CD14-positive monocyte (primary cell): ENCODE data around the gene RPS28. TPM values are rescaled to one million over a fixed set of nuclear protein-coding genes. Genes with fewer than 3 reads are reported as not detected.
"Not testable (repeated sequence)": the region's sequence is repeated elsewhere in the genome, so short reads cannot be mapped to it uniquely, and the experiment has no call there.

Source experiments
- DNase-seq, 3 donors: peaks; one replicate each; pipeline ENCODE4 v3.0.0-alpha.2; 2011 to 2022
- H2AFZ ChIP-seq: 2 replicates; pipeline ENCODE4 v1.6.0; 2012; ENCODE audit warnings: mild to moderate bottlenecking, low read depth, low read length, inconsistent platforms; ENCODE audit not compliant: insufficient read depth, poor library complexity, severe bottlenecking
- H3K27ac ChIP-seq, 2 donors: 1 replicate in 1 of 2; 2 replicates in 1 of 2; pipeline ENCODE4 v1.5.1; 2012 to 2013; ENCODE audit warnings: low read length in 2 of 2, control low read depth in 1 of 2, inconsistent platforms in 1 of 2, low read depth in 1 of 2, mild to moderate bottlenecking in 1 of 2
- H3K27me3 ChIP-seq, 2 donors: one replicate each; pipeline versions ENCODE4 v1.6.0 to v1.6.1; 2011 to 2013; ENCODE audit warnings: low read length in 2 of 2; ENCODE audit not compliant: control insufficient read depth in 2 of 2, insufficient read depth in 2 of 2
- H3K36me3 ChIP-seq, 2 donors: replicated peaks in 1 of 2; 1 replicate in 1 of 2; 2 replicates in 1 of 2; pipeline versions ENCODE4 v1.5.1 to v1.6.1; 2012 to 2013; ENCODE audit warnings: low read length in 2 of 2, control low read depth in 1 of 2, inconsistent platforms in 1 of 2, mild to moderate bottlenecking in 1 of 2; ENCODE audit not compliant: insufficient read depth in 2 of 2, control insufficient read depth in 1 of 2
- H3K4me1 ChIP-seq, 2 donors: 1 replicate in 1 of 2; 2 replicates in 1 of 2; pipeline versions ENCODE4 v1.5.1 to v1.6.1; 2012 to 2013; ENCODE audit warnings: low read length in 2 of 2, control low read depth in 1 of 2, inconsistent platforms in 1 of 2, mild to moderate bottlenecking in 1 of 2, moderate library complexity in 1 of 2; ENCODE audit not compliant: insufficient read depth in 2 of 2, control insufficient read depth in 1 of 2
- H3K4me2 ChIP-seq: replicated peaks from 2 replicates; pipeline ENCODE3; 2012; ENCODE audit warnings: low read length, moderate library complexity, mild to moderate bottlenecking; ENCODE audit not compliant: poor library complexity, severe bottlenecking; ENCODE audit errors: extremely low read depth
- H3K4me3 ChIP-seq, 3 experiments: fragments of 200-600 bp in 1 of 3; sonication (generic) in 1 of 3; replicated peaks in 1 of 3; 1 replicate in 2 of 3; 2 replicates in 1 of 3; pipeline ENCODE4 v1.5.1; 2011 to 2013; ENCODE audit warnings: low read length in 3 of 3, mild to moderate bottlenecking in 3 of 3, control low read depth in 2 of 3, low read depth in 2 of 3, inconsistent platforms in 1 of 3, moderate library complexity in 1 of 3
- H3K79me2 ChIP-seq: 2 replicates; pipeline ENCODE4 v1.6.0; 2012; ENCODE audit warnings: mild to moderate bottlenecking, control low read depth, inconsistent platforms, low read length, moderate library complexity; ENCODE audit not compliant: insufficient read depth
- H3K9ac ChIP-seq: 2 replicates; pipeline ENCODE4 v1.6.0; 2017; ENCODE audit warnings: low read length, mild to moderate bottlenecking; ENCODE audit not compliant: insufficient read depth, poor library complexity, severe bottlenecking
- H3K9me3 ChIP-seq, 2 donors: replicated peaks in 1 of 2; 1 replicate in 1 of 2; 2 replicates in 1 of 2; pipeline versions ENCODE4 v1.5.1 to v1.6.1; 2012 to 2013; ENCODE audit warnings: low read length in 2 of 2, control low read depth in 1 of 2; ENCODE audit not compliant: control insufficient read depth in 1 of 2, insufficient read depth in 1 of 2
- H4K20me1 ChIP-seq: 2 replicates; pipeline ENCODE4 v1.6.0; 2012; ENCODE audit warnings: mild to moderate bottlenecking, low read length, control low read depth, moderate library complexity; ENCODE audit not compliant: insufficient read depth
- H3K27ac Mint-ChIP-seq, 7 donors: one replicate each; pipeline ENCODE4 v1.8.0; 2020; ENCODE audit warnings: mild to moderate bottlenecking in 7 of 7, mixed read lengths in 7 of 7, moderate library complexity in 6 of 7, inconsistent platforms in 2 of 7
- H3K27me3 Mint-ChIP-seq, 3 donors: one replicate each; pipeline ENCODE4 v1.8.0; 2021 to 2022; ENCODE audit warnings: low read depth in 3 of 3, mild to moderate bottlenecking in 3 of 3, mixed read lengths in 3 of 3, moderate library complexity in 3 of 3, inconsistent platforms in 1 of 3
- H3K36me3 Mint-ChIP-seq, 2 donors: one replicate each; pipeline ENCODE4 v1.8.0; 2020; ENCODE audit warnings: mixed read lengths in 2 of 2, inconsistent platforms in 1 of 2, mild to moderate bottlenecking in 1 of 2
- H3K4me1 Mint-ChIP-seq: one replicate; pipeline ENCODE4 v1.8.0; 2020; ENCODE audit warnings: mild to moderate bottlenecking, mixed read lengths
- H3K4me3 Mint-ChIP-seq, 2 donors: one replicate each; pipeline ENCODE4 v1.8.0; 2020; ENCODE audit warnings: mild to moderate bottlenecking in 2 of 2, mixed read lengths in 2 of 2, moderate library complexity in 1 of 2
- H3K9me3 Mint-ChIP-seq, 7 donors: one replicate each; pipeline ENCODE4 v1.8.0; 2020 to 2022; ENCODE audit warnings: mixed read lengths in 7 of 7, mild to moderate bottlenecking in 6 of 7, moderate library complexity in 6 of 7, inconsistent platforms in 2 of 7
- CTCF ChIP-seq: fragments of 200-600 bp; IDR thresholded peaks from one replicate; pipeline ENCODE4 v1.8.0; 2022; ENCODE audit warnings: antibody characterized with exemption, mild to moderate bottlenecking
- WGBS: methylation state at CpG from one replicate; pipeline ENCODE4 v1.1.5; 2013; ENCODE audit warnings: missing lambda C conversion rate; ENCODE audit not compliant: insufficient coverage; 5-methylcytosine and 5-hydroxymethylcytosine counted together
- intact Hi-C, 2 donors: fragments of 100-400 bp; cut with micrococcal nuclease; formaldehyde crosslinking; loops; one replicate each; pipeline versions ENCODE4 v1.15.0 to v1.15.1; 2023
- polyA plus RNA-seq, 3 donors: library from polyadenylated mRNA; depleted of rRNA in 1 of 3; unstranded in 2 of 3; stranded (reverse) in 1 of 3; fragments of 300-500 nt in 2 of 3; fragments of >200 nt in 1 of 3; fragmentation: Illumina TruSeq in 2 of 3; gene quantifications; 1 replicate in 2 of 3; 2 replicates in 1 of 3; pipeline ENCODE4 v1.2.3, GENCODE V29; 2012 to 2021

RPS28 gene
- polyA plus RNA-seq, 3 donors, result 539 to 1,104 (median 984) TPM

- H3K27me3 ChIP-seq, result no peaks in the 10 kb centered on the region
- H3K27ac ChIP-seq, result no peak overlapping the region
- peaks cover 41 to 62% of the 10 kb centered on the region in 2 donors for H3K36me3 Mint-ChIP-seq
- H3K9me3 Mint-ChIP-seq, result peaks cover 0 to 2% (median 0%) of the 10 kb centered on the region in 7 donors
- peaks cover 34 to 59% of the 10 kb centered on the region in 2 donors for H3K36me3 ChIP-seq
- no peak overlapping the region for H3K4me2 ChIP-seq
- H3K9ac ChIP-seq, result no peak overlapping the region
- no peaks in the 10 kb centered on the region for H4K20me1 ChIP-seq
- H3K4me3 ChIP-seq, result no peak overlapping the region
- intact Hi-C loops, result no loop called here
- no peak for DNase-seq
- no peak for TF ChIP-seq CTCF
- 96% methylated on average over 10 of the region's 14 CpGs for WGBS
- H3K4me3 Mint-ChIP-seq, result no peak overlapping the region
- H3K4me1 ChIP-seq, result peaks cover 9 to 13% of the 10 kb centered on the region in 2 donors
- H3K4me1 Mint-ChIP-seq, result peaks cover 12% of the 10 kb centered on the region
- H3K9me3 ChIP-seq, result no peaks in the 10 kb centered on the region
- H2AFZ ChIP-seq, result no peak overlapping the region
- peaks cover 14% of the 10 kb centered on the region for H3K79me2 ChIP-seq
- peak overlapping the region in 2 of 7 donors; percentile 26 to 62 for H3K27ac Mint-ChIP-seq
- H3K27me3 Mint-ChIP-seq, result no peaks in the 10 kb centered on the region
Measured at GRCh38 chr19:8316351-8317125, 4.8 kb upstream of the RPS28 start.

- H3K4me2 ChIP-seq, H3K4me3 Mint-ChIP-seq, DNase-seq, H3K4me3 ChIP-seq, H3K9me3 Mint-ChIP-seq, H3K27me3 Mint-ChIP-seq, H3K27ac ChIP-seq, H2AFZ ChIP-seq, H3K9ac ChIP-seq, intact Hi-C loops, H3K9me3 ChIP-seq, H3K27me3 ChIP-seq: not testable (repeated sequence)
- H3K36me3 Mint-ChIP-seq, result peaks cover 38 to 57% of the 10 kb centered on the region in 2 donors
- peak overlapping the region in 1 of 7 donors; percentile 57 for H3K27ac Mint-ChIP-seq
- Histone ChIP-seq H4K20me1 (peaks cover 19% of the 10 kb centered on the region), H3K36me3 (peaks cover 29 to 52% of the 10 kb centered on the region in 2 donors), H3K79me2 (peaks cover 31% of the 10 kb centered on the region), H3K4me1 (peaks cover 20 to 26% of the 10 kb centered on the region in 2 donors)
- H3K4me1 Mint-ChIP-seq, result peaks cover 28% of the 10 kb centered on the region
- WGBS, result 98% methylated on average over 6 of the region's 9 CpGs
Measured at GRCh38 chr19:8318835-8319234, 2.5 kb upstream of the RPS28 start.
